Glutamatergic neuron (in vitro differentiated cells): Measurements from ENCODE around the gene ZCCHC8. TPM values are rescaled to one million over a fixed set of nuclear protein-coding genes. Genes with fewer than 3 reads are reported as not detected.
"Not testable (repeated sequence)": the region's sequence is repeated elsewhere in the genome, so short reads cannot be mapped to it uniquely, and the experiment has no call there.

Source experiments
- DNase-seq: peaks from one replicate; pipeline ENCODE4 v3.0.0; 2022
- H3K27ac Mint-ChIP-seq: one replicate; pipeline ENCODE4 v1.8.0; 2020; ENCODE audit warnings: mild to moderate bottlenecking, mixed read lengths, inconsistent platforms; ENCODE audit not compliant: unreplicated experiment
- H3K27me3 Mint-ChIP-seq: one replicate; pipeline ENCODE4 v1.8.0; 2020; ENCODE audit warnings: mild to moderate bottlenecking, moderate library complexity, mixed read lengths, inconsistent platforms; ENCODE audit not compliant: unreplicated experiment
- H3K36me3 Mint-ChIP-seq: one replicate; pipeline ENCODE4 v1.8.0; 2020; ENCODE audit warnings: mild to moderate bottlenecking, mixed read lengths, inconsistent platforms; ENCODE audit not compliant: unreplicated experiment
- H3K4me1 Mint-ChIP-seq: one replicate; pipeline ENCODE4 v1.8.0; 2020; ENCODE audit warnings: mild to moderate bottlenecking, low read depth, mixed read lengths, inconsistent platforms; ENCODE audit not compliant: unreplicated experiment
- H3K4me3 Mint-ChIP-seq: one replicate; pipeline ENCODE4 v1.8.0; 2020; ENCODE audit warnings: mild to moderate bottlenecking, mixed read lengths, inconsistent platforms; ENCODE audit not compliant: unreplicated experiment
- H3K9me3 Mint-ChIP-seq: one replicate; pipeline ENCODE4 v1.8.0; 2020; ENCODE audit warnings: mild to moderate bottlenecking, moderate library complexity, mixed read lengths, inconsistent platforms; ENCODE audit not compliant: unreplicated experiment
- CTCF ChIP-seq: fragments of 200-600 bp; sonication (generic); IDR thresholded peaks from one replicate; pipeline ENCODE4 v1.5.0; 2021; ENCODE audit not compliant: partially characterized antibody, unreplicated experiment
- total RNA-seq: library from RNA; stranded (reverse); fragmentation: NEBNext Ultra II Directional; extraction: Animal tissue kit (Norgen Biotek cat#: 25700); gene quantifications from one replicate; pipeline ENCODE4 v1.2.1, GENCODE V29; 2021; ENCODE audit not compliant: unreplicated experiment

Gene ZCCHC8
- total RNA-seq, 1 donor from 2014 or later: 29.3 TPM

- Mint-ChIP-seq H3K27me3 (no peaks in the 10 kb centered on the region), H3K27ac (no peak overlapping the region), H3K36me3 (no peaks in the 10 kb centered on the region), H3K4me1 (no peaks in the 10 kb centered on the region), H3K4me3 (no peak overlapping the region), H3K9me3 (peaks cover 5% of the 10 kb centered on the region)
- no peak for TF ChIP-seq CTCF
- DNase-seq: no peak
Observed at GRCh38 chr12:122454250-122454721, 46.4 kb downstream of the ZCCHC8 start.

- Mint-ChIP-seq H3K27ac (no peak overlapping the region), H3K36me3 (no peaks in the 10 kb centered on the region), H3K4me1 (no peaks in the 10 kb centered on the region)
Observed at GRCh38 chr12:122452701-122453285, 47.9 kb downstream of the ZCCHC8 start.

GRCh38 chr12:122449317-122449716, 51.4 kb downstream of the ZCCHC8 start:
- Mint-ChIP-seq H3K27ac (no peak overlapping the region), H3K27me3 (peaks cover 1% of the 10 kb centered on the region)

More at GRCh38 chr12:122452701-122453285, 47.9 kb downstream of the ZCCHC8 start:
- no peak for TF ChIP-seq CTCF
- H3K27me3 Mint-ChIP-seq: no peaks in the 10 kb centered on the region
- peaks cover 5% of the 10 kb centered on the region for H3K9me3 Mint-ChIP-seq
- no peak for DNase-seq
- H3K4me3 Mint-ChIP-seq: no peak overlapping the region

GRCh38 chr12:122447825-122448224, 52.9 kb downstream of the ZCCHC8 start:
- not testable (repeated sequence) for H3K4me3 Mint-ChIP-seq, H3K27me3 Mint-ChIP-seq, DNase-seq, H3K27ac Mint-ChIP-seq, H3K9me3 Mint-ChIP-seq, H3K4me1 Mint-ChIP-seq, H3K36me3 Mint-ChIP-seq

More at GRCh38 chr12:122449317-122449716, 51.4 kb downstream of the ZCCHC8 start:
- Mint-ChIP-seq H3K4me1 (no peaks in the 10 kb centered on the region), H3K4me3 (no peak overlapping the region), H3K9me3 (peaks cover 1% of the 10 kb centered on the region), H3K36me3 (no peaks in the 10 kb centered on the region)
- DNase-seq: no peak
- no peak for TF ChIP-seq CTCF

- H3K4me1 Mint-ChIP-seq, H3K27me3 Mint-ChIP-seq, H3K4me3 Mint-ChIP-seq, H3K27ac Mint-ChIP-seq, DNase-seq, H3K36me3 Mint-ChIP-seq, H3K9me3 Mint-ChIP-seq: not testable (repeated sequence)
Observed at GRCh38 chr12:122446390-122446789, 54.3 kb downstream of the ZCCHC8 start.

GRCh38 chr12:122444071-122444470, 56.7 kb downstream of the ZCCHC8 start:
- not testable (repeated sequence) for H3K27me3 Mint-ChIP-seq, H3K9me3 Mint-ChIP-seq, DNase-seq, H3K27ac Mint-ChIP-seq, H3K36me3 Mint-ChIP-seq, H3K4me1 Mint-ChIP-seq, H3K4me3 Mint-ChIP-seq

GRCh38 chr12:122438822-122439221, 61.9 kb downstream of the ZCCHC8 start:
- not testable (repeated sequence) for H3K27me3 Mint-ChIP-seq, H3K36me3 Mint-ChIP-seq, H3K9me3 Mint-ChIP-seq, DNase-seq, H3K27ac Mint-ChIP-seq, H3K4me1 Mint-ChIP-seq, H3K4me3 Mint-ChIP-seq
